GM23338 (cell line): ENCODE data around the gene MOSMO. TPM values are rescaled to one million over a fixed set of nuclear protein-coding genes. Genes with fewer than 3 reads are reported as not detected.

Experiments used
- ATAC-seq: fragments of 200-7000 bp; cut with Tn5 transposase; 3 replicates; pipeline ENCODE4 v1.9.1; 2020
- DNase-seq: peaks from one replicate; pipeline ENCODE4 v3.0.0-alpha.2; 2015; ENCODE audit warnings: low spot score
- H2AFZ ChIP-seq: fragments of 200-600 bp; sonication (generic); 2 replicates; pipeline ENCODE4 v1.8.0; 2016; ENCODE audit warnings: antibody characterized with exemption, mild to moderate bottlenecking, moderate library complexity
- H3F3A ChIP-seq: fragments of 200-600 bp; sonication (generic); replicated peaks from 2 replicates; pipeline ENCODE4 v1.8.0; 2017; ENCODE audit warnings: antibody characterized with exemption, mixed run types, low read depth
- H3K27ac ChIP-seq: fragments of 200-600 bp; sonication (generic); 2 replicates; pipeline ENCODE4 v1.6.1; 2016; ENCODE audit warnings: low read depth
- H3K27me3 ChIP-seq: fragments of 200-600 bp; sonication (generic); 2 replicates; pipeline ENCODE4 v1.8.0; 2016; ENCODE audit warnings: mild to moderate bottlenecking, mixed run types, moderate library complexity; ENCODE audit not compliant: insufficient read depth
- H3K36me3 ChIP-seq: fragments of 200-600 bp; sonication (generic); 2 replicates; pipeline ENCODE4 v1.8.0; 2016; ENCODE audit warnings: mild to moderate bottlenecking; ENCODE audit not compliant: insufficient read depth
- H3K4me1 ChIP-seq: fragments of 200-600 bp; sonication (generic); 2 replicates; pipeline ENCODE4 v1.8.0; 2016; ENCODE audit warnings: mild to moderate bottlenecking, moderate library complexity; ENCODE audit not compliant: insufficient read depth
- H3K4me2 ChIP-seq: fragments of 200-600 bp; sonication (generic); 2 replicates; pipeline ENCODE4 v1.7.1; 2017; ENCODE audit warnings: mixed run types
- H3K4me3 ChIP-seq: fragments of 200-600 bp; sonication (generic); 2 replicates; pipeline ENCODE4 v1.6.1; 2016; ENCODE audit warnings: mixed run types
- H3K79me2 ChIP-seq: fragments of 200-600 bp; sonication (generic); replicated peaks from 2 replicates; pipeline ENCODE4 v1.8.0; 2017; ENCODE audit warnings: mild to moderate bottlenecking; ENCODE audit not compliant: insufficient read depth
- H3K9me2 ChIP-seq: fragments of 200-600 bp; sonication (generic); 2 replicates; pipeline ENCODE4 v1.8.0; 2017; ENCODE audit not compliant: insufficient read depth
- H4K20me1 ChIP-seq: fragments of 200-600 bp; sonication (generic); replicated peaks from 2 replicates; pipeline ENCODE4 v1.8.0; 2017; ENCODE audit warnings: mild to moderate bottlenecking; ENCODE audit not compliant: insufficient read depth
- H3K27ac Mint-ChIP-seq: 2 replicates; pipeline ENCODE4 v1.8.0; 2020; ENCODE audit warnings: inconsistent platforms, mild to moderate bottlenecking, moderate library complexity, mixed read lengths
- H3K27me3 Mint-ChIP-seq: 3 replicates; pipeline ENCODE4 v1.8.0; 2022; ENCODE audit warnings: low read depth, mild to moderate bottlenecking, moderate library complexity, mixed read lengths, inconsistent platforms; ENCODE audit not compliant: insufficient read depth, poor library complexity
- H3K36me3 Mint-ChIP-seq: 3 replicates; pipeline ENCODE4 v1.8.0; 2021; ENCODE audit warnings: low read depth, mild to moderate bottlenecking, inconsistent platforms, moderate library complexity, mixed read lengths
- H3K4me1 Mint-ChIP-seq: 3 replicates; pipeline ENCODE4 v1.8.0; 2020; ENCODE audit warnings: mild to moderate bottlenecking, inconsistent platforms, mixed read lengths
- H3K4me3 Mint-ChIP-seq: 3 replicates; pipeline ENCODE4 v1.8.0; 2021; ENCODE audit warnings: moderate library complexity, mild to moderate bottlenecking, inconsistent platforms, mixed read lengths
- H3K9me3 Mint-ChIP-seq: 3 replicates; pipeline ENCODE4 v1.8.0; 2020; ENCODE audit warnings: moderate library complexity, mild to moderate bottlenecking, inconsistent platforms, mixed read lengths
- CREB1 ChIP-seq: fragments of 250-450 bp; sonication (Bioruptor Pico); IDR thresholded peaks from 2 replicates; pipeline ENCODE4 v1.5.0; 2020; ENCODE audit warnings: low read depth, mild to moderate bottlenecking, moderate library complexity
- CTCF ChIP-seq, 2 experiments: fragments of 200-600 bp in 1 of 2; sonication (generic) in 1 of 2; conservative IDR thresholded peaks; 2 replicates each; pipeline versions ENCODE4 v1.5.1 to v1.6.1; 2016 to 2017; ENCODE audit warnings: antibody characterized with exemption in 2 of 2, low read depth in 2 of 2, mild to moderate bottlenecking in 2 of 2, moderate library complexity in 1 of 2
- ETS1 ChIP-seq: IDR thresholded peaks from 2 replicates; pipeline ENCODE4 v1.6.1; 2016; ENCODE audit warnings: antibody characterized with exemption
- EZH2 ChIP-seq: fragments of 200-600 bp; sonication (generic); IDR thresholded peaks from one replicate; pipeline ENCODE4 v1.8.0; 2017; ENCODE audit warnings: antibody characterized with exemption, mild to moderate bottlenecking, low read depth; ENCODE audit not compliant: unreplicated experiment
- EZH2phosphoT487 ChIP-seq: fragments of 200-600 bp; sonication (generic); IDR thresholded peaks from one replicate; pipeline ENCODE4 v1.8.1; 2018; ENCODE audit warnings: antibody characterized with exemption; ENCODE audit not compliant: unreplicated experiment
- JUNB ChIP-seq: IDR thresholded peaks from one replicate; pipeline ENCODE4 v1.6.1; 2016; ENCODE audit warnings: antibody characterized with exemption; ENCODE audit not compliant: unreplicated experiment
- NANOG ChIP-seq: IDR thresholded peaks from 2 replicates; pipeline ENCODE4 v1.6.1; 2016; ENCODE audit warnings: antibody characterized with exemption, borderline replicate concordance
- POLR2AphosphoS5 ChIP-seq: IDR thresholded peaks from 2 replicates; pipeline ENCODE4 v1.6.1; 2016; ENCODE audit warnings: antibody characterized with exemption, low read depth
- REST ChIP-seq: IDR thresholded peaks from one replicate; pipeline ENCODE4 v1.6.1; 2018; ENCODE audit warnings: antibody characterized with exemption; ENCODE audit not compliant: unreplicated experiment
- STAT1 ChIP-seq: IDR thresholded peaks from one replicate; pipeline ENCODE4 v1.6.1; 2016; ENCODE audit warnings: antibody characterized with exemption; ENCODE audit not compliant: unreplicated experiment
- ZNF114 ChIP-seq: fragments of 250-450 bp; sonication (Bioruptor Pico); IDR thresholded peaks from 2 replicates; pipeline ENCODE4 v1.5.0; 2020; ENCODE audit warnings: mild to moderate bottlenecking, moderate library complexity
- ZNF331 ChIP-seq: fragments of 250-450 bp; sonication (Bioruptor Pico); IDR thresholded peaks from 2 replicates; pipeline ENCODE4 v1.5.0; 2020; ENCODE audit warnings: low read depth, mild to moderate bottlenecking, moderate library complexity
- ZNF462 ChIP-seq: fragments of 250-450 bp; sonication (Bioruptor Pico); IDR thresholded peaks from 2 replicates; pipeline ENCODE4 v1.5.0; 2020; ENCODE audit warnings: mild to moderate bottlenecking, moderate library complexity
- polyA plus RNA-seq: library from polyadenylated mRNA; unstranded; fragments of >200 nt; fragmentation: Nextera tagmentation; extraction: Ambion mirVana; gene quantifications from 2 replicates; pipeline ENCODE4 v1.2.1, GENCODE V29; 2016
- total RNA-seq: library from RNA; depleted of rRNA; stranded (reverse); fragments of >200 nt; shearing (Covaris generic); gene quantifications from 2 replicates; pipeline ENCODE4 v1.2.3, GENCODE V29; 2014

Gene MOSMO
- total and polyA plus RNA-seq, 2 experiments from 2014 or later = 8.7 to 19.2 TPM

DNA sequence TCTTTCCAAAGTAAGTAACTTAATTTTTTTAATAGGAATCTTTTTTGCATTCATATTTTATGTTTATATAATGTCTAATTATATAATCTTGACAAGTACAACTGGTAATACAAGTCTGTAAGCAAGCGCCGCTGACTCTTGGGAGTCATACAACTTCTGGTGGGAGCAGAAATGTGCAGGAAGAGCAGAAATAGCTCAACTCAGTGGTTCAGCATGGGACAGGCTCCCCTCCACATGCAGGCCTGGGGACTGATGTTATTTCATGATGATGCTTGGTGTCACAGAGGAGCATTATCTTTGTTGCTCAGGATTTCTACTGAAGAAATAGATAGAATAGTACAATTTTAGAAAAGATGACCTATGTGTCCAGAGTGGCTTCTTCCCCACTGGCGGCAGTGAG is 44.0 kb upstream of the MOSMO start:
- Mint-ChIP-seq H3K36me3 (peaks cover 83% of the 10 kb centered on the region), H3K27ac (no peak overlapping the region)
- no peak for TF ChIP-seq REST
- no peak for TF ChIP-seq STAT1
- TF ChIP-seq EZH2 = no peak
- TF ChIP-seq CREB1 = no peak
- no peak for TF ChIP-seq ZNF331 (CRISPR knock-in tag)
- no peak for TF ChIP-seq JUNB
- TF ChIP-seq CTCF (conservative IDR thresholded peaks at IDR 0.05; ENCODE audit: low read depth in 2 of 2) = no peak
- no peak for TF ChIP-seq EZH2phosphoT487
- TF ChIP-seq ETS1 = no peak
- no peak for TF ChIP-seq POLR2AphosphoS5
- no peak for TF ChIP-seq ZNF114 (CRISPR knock-in tag)
- TF ChIP-seq ZNF462 = no peak
- TF ChIP-seq NANOG = no peak

More for the DNA sequence above, 44.0 kb upstream of the MOSMO start:
- no peaks in the 10 kb centered on the region for H3F3A ChIP-seq
- H4K20me1 ChIP-seq = peaks cover 6% of the 10 kb centered on the region
- H3K4me3 Mint-ChIP-seq = no peak overlapping the region
- DNase-seq (no peak), ATAC-seq (no peak)
- H3K4me1 Mint-ChIP-seq = no peaks in the 10 kb centered on the region
- no peak overlapping the region for H3K27ac ChIP-seq
- no peaks in the 10 kb centered on the region for H3K27me3 Mint-ChIP-seq
- no peak overlapping the region for H3K4me2 ChIP-seq
- no peaks in the 10 kb centered on the region for H3K9me2 ChIP-seq
- peaks cover 86% of the 10 kb centered on the region for H3K36me3 ChIP-seq
- H3K4me1 ChIP-seq = no peaks in the 10 kb centered on the region
- H2AFZ ChIP-seq = no peak overlapping the region
- H3K4me3 ChIP-seq = no peak overlapping the region
- no peaks in the 10 kb centered on the region for H3K9me3 Mint-ChIP-seq
- no peaks in the 10 kb centered on the region for H3K27me3 ChIP-seq
- no peaks in the 10 kb centered on the region for H3K79me2 ChIP-seq
